K562 (cell line): ENCODE results near the gene PLPP4. TPM values are rescaled to one million over a fixed set of nuclear protein-coding genes. Genes with fewer than 3 reads are reported as not detected.

Experiments used
- ATAC-seq: fragments of 200-7000 bp; cut with Tn5 transposase; 3 replicates; pipeline ENCODE4 v1.9.1; 2020; ENCODE audit warnings: moderate library complexity
- BruUV-seq: library from RNA; stranded (reverse); fragments of 400-500 nt; replicated peaks from 2 replicates; lab custom pipeline; 2021; lab: Mats Ljungman, UMichigan
- CTCF ChIA-PET: fragments of 300-600 bp; formaldehyde crosslinking; extraction: SDS; loops from one replicate; lab custom pipeline; 2021; ENCODE audit warnings: low intra/inter-chr PET ratio; lab: Yijun Ruan, JAX
- POLR2A ChIA-PET: fragments of 300-600, 350-650 bp; sonication (Branson Sonifier 250); formaldehyde crosslinking; extraction: SDS; loops from one replicate; lab custom pipeline; 2021; ENCODE audit warnings: antibody characterized with exemption, inconsistent platforms; lab: Yijun Ruan, JAX
- DNase-seq, 4 experiments: peaks; one replicate each; pipeline versions ENCODE4 v3.0.0 to v3.0.0-alpha.2; 2011 to 2018; ENCODE audit warnings: low spot score in 3 of 4, mixed read lengths in 3 of 4; ENCODE audit errors: extremely low read depth in 1 of 4
- FAIRE-seq: peaks from 2 replicates; lab custom pipeline; 2011; peaks lifted over from hg19 to GRCh38; lab: Jason Lieb, UNC
- H2AFZ ChIP-seq: 2 replicates; pipeline ENCODE4 v1.6.0; 2011; ENCODE audit warnings: low read depth, low read length, control low read depth, inconsistent platforms
- H3K27ac ChIP-seq: fragments of 200-600 bp; 3 replicates; pipeline ENCODE4 v1.8.0; 2011; ENCODE audit warnings: low read depth, mild to moderate bottlenecking, control low read depth, inconsistent platforms, low read length, moderate library complexity, mixed read lengths; ENCODE audit errors: extremely low read depth
- H3K27me3 ChIP-seq, 2 experiments: fragments of 300-600 bp in 1 of 2; 2 replicates in 1 of 2; 3 replicates in 1 of 2; pipeline versions ENCODE4 v1.6.0 to v1.8.0; 2011; ENCODE audit warnings: inconsistent platforms in 2 of 2, low read length in 2 of 2, mild to moderate bottlenecking in 1 of 2, mixed read lengths in 1 of 2, moderate library complexity in 1 of 2; ENCODE audit not compliant: control insufficient read depth in 2 of 2, insufficient read depth in 2 of 2
- H3K36me3 ChIP-seq: fragments of 300-600 bp; 3 replicates; pipeline ENCODE4 v1.8.0; 2011; ENCODE audit warnings: mild to moderate bottlenecking, low read length, inconsistent platforms; ENCODE audit not compliant: control insufficient read depth, insufficient read depth
- H3K4me1 ChIP-seq, 2 experiments: fragments of 200-600 bp in 1 of 2; replicated peaks in 1 of 2; 2 replicates in 1 of 2; 3 replicates in 1 of 2; pipeline versions ENCODE4 v1.5.1 to v1.8.0; 2011; ENCODE audit warnings: inconsistent platforms in 2 of 2, low read length in 2 of 2, mild to moderate bottlenecking in 1 of 2, mixed read lengths in 1 of 2, moderate library complexity in 1 of 2; ENCODE audit not compliant: control insufficient read depth in 2 of 2, insufficient read depth in 2 of 2
- H3K4me2 ChIP-seq: 2 replicates; pipeline ENCODE4 v1.6.1; 2011; ENCODE audit warnings: low read length, control low read depth, inconsistent platforms, mixed read lengths; ENCODE audit not compliant: insufficient read depth
- H3K4me3 ChIP-seq: fragments of 200-600 bp; sonication (generic), shearing (Covaris generic); 2 replicates; pipeline ENCODE4 v1.5.1; 2016; ENCODE audit warnings: control low read depth, inconsistent platforms
- H3K79me2 ChIP-seq: fragments of 200-600 bp; 3 replicates; pipeline ENCODE4 v1.8.0; 2011; ENCODE audit warnings: low read length, inconsistent platforms; ENCODE audit not compliant: control insufficient read depth, insufficient read depth
- H3K9ac ChIP-seq, 2 experiments: 2 replicates each; pipeline versions ENCODE4 v1.6.0 to v1.6.1; 2011; ENCODE audit warnings: low read depth in 2 of 2, low read length in 2 of 2, control low read depth in 1 of 2, inconsistent platforms in 1 of 2, mild to moderate bottlenecking in 1 of 2, mixed read lengths in 1 of 2; ENCODE audit not compliant: insufficient read depth in 1 of 2
- H3K9me1 ChIP-seq: one replicate; pipeline ENCODE4 v1.6.0; 2011; ENCODE audit warnings: inconsistent platforms, mild to moderate bottlenecking, low read length, moderate library complexity; ENCODE audit not compliant: control insufficient read depth, insufficient read depth
- H3K9me3 ChIP-seq: replicated peaks from 2 replicates; pipeline ENCODE4 v1.5.1; 2011; ENCODE audit warnings: low read depth, low read length, inconsistent platforms; ENCODE audit not compliant: control insufficient read depth, insufficient read depth
- H4K20me1 ChIP-seq: replicated peaks from 2 replicates; pipeline ENCODE4 v1.6.1; 2011; ENCODE audit warnings: low read length, inconsistent platforms, mixed read lengths; ENCODE audit not compliant: control insufficient read depth, insufficient read depth
- CBFA2T2 ChIP-seq: fragments of 450-650 bp; conservative IDR thresholded peaks from 2 replicates; pipeline ENCODE4 v1.6.1; 2017; ENCODE audit warnings: mild to moderate bottlenecking
- CBFA2T3 ChIP-seq: fragments of 450-650 bp; IDR thresholded peaks from 2 replicates; pipeline ENCODE4 v1.6.1; 2017
- CTBP1 ChIP-seq: fragments of 450-650 bp; IDR thresholded peaks from 2 replicates; pipeline ENCODE4 v1.6.1; 2016; ENCODE audit warnings: borderline replicate concordance
- ESRRB ChIP-seq: fragments of 250-450 bp; sonication (Bioruptor Pico); IDR thresholded peaks from 2 replicates; pipeline ENCODE4 v1.5.0; 2020; ENCODE audit warnings: mild to moderate bottlenecking, moderate library complexity, borderline replicate concordance
- FUS ChIP-seq: fragments of 200-400 bp; formaldehyde crosslinking; optimal IDR thresholded peaks from 2 replicates; pipeline ENCODE3; 2017; ENCODE audit warnings: low read depth, low read length
- HLTF ChIP-seq: fragments of 450-650 bp; IDR thresholded peaks from 2 replicates; pipeline ENCODE4 v1.6.1; 2016
- MYBL2 ChIP-seq, 2 experiments: fragments of 450-650 bp in 1 of 2; sonication (generic) in 1 of 2; formaldehyde crosslinking in 1 of 2; IDR thresholded peaks; 2 replicates each; pipeline versions ENCODE4 v1.6.1 to v1.8.1; 2017 to 2022; ENCODE audit warnings: borderline replicate concordance in 1 of 2, inconsistent platforms in 1 of 2, low read depth in 1 of 2, mild to moderate bottlenecking in 1 of 2, missing genetic modification reagents in 1 of 2, moderate library complexity in 1 of 2
- TAL1 ChIP-seq: fragments of 450-650 bp; IDR thresholded peaks from 2 replicates; pipeline ENCODE4 v1.6.1; 2016; ENCODE audit warnings: mild to moderate bottlenecking
- TCF3 ChIP-seq: sonication (generic); formaldehyde crosslinking; IDR thresholded peaks from 2 replicates; pipeline ENCODE4 v1.4.0; 2020; ENCODE audit warnings: mild to moderate bottlenecking, missing genetic modification reagents
- TEAD4 ChIP-seq, 2 experiments: sonication (generic) in 1 of 2; formaldehyde crosslinking in 1 of 2; IDR thresholded peaks; 2 replicates each; pipeline versions ENCODE4 v1.6.1 to v1.8.0; 2012 to 2022; ENCODE audit warnings: borderline replicate concordance in 1 of 2, inconsistent platforms in 1 of 2, low read length in 1 of 2, mild to moderate bottlenecking in 1 of 2, missing genetic modification reagents in 1 of 2
- ZNF324 ChIP-seq: fragments of 250-450 bp; sonication (Bioruptor Pico); IDR thresholded peaks from 2 replicates; pipeline ENCODE4 v1.4.0; 2020; ENCODE audit warnings: mild to moderate bottlenecking
- ZNF75A ChIP-seq: fragments of 450-650 bp; formaldehyde crosslinking; IDR thresholded peaks from 2 replicates; pipeline ENCODE4 v1.4.0; 2020; ENCODE audit warnings: mild to moderate bottlenecking
- WGBS: fragments of 100-300 bp; shearing (Covaris generic); methylation state at CpG from one replicate; pipeline ENCODE4 v1.1.6; 2016; ENCODE audit warnings: low coverage, mixed read lengths; ENCODE audit not compliant: insufficient coverage; ENCODE audit errors: missing lambda C conversion rate; 5-methylcytosine and 5-hydroxymethylcytosine counted together
- in situ Hi-C: fragments of 300-500 bp; cut with MboI; formaldehyde crosslinking; loops from 4 replicates; pipeline ENCODE4 v1.15.0; 2018; ENCODE audit warnings: inconsistent platforms, mixed read lengths
- intact Hi-C: fragments of 100-400 bp; cut with micrococcal nuclease; formaldehyde crosslinking; loops from 2 replicates; pipeline ENCODE4 v1.14.2; 2022
- polyA plus RNA-seq, 8 experiments: library from polyadenylated mRNA; depleted of rRNA in 4 of 8; stranded (reverse) in 5 of 8; unstranded in 3 of 8; fragments of >200 nt; fragmentation: Nextera tagmentation in 2 of 8; fragmentation: Illumina TruSeq in 1 of 8; extraction: Ambion mirVana in 2 of 8; extraction: Trizol in 1 of 8; gene quantifications; 2 replicates each; pipeline versions ENCODE4 v1.2.1 to v1.2.3, GENCODE V29; 2011 to 2014; ENCODE audit warnings: inconsistent platforms in 1 of 8, missing spikeins in 1 of 8
- total RNA-seq, 7 experiments: library from RNA; depleted of rRNA in 6 of 7; stranded (reverse); fragments of >200 nt in 6 of 7; fragmentation: Illumina TruSeq in 2 of 7; extraction: Trizol in 2 of 7; gene quantifications; 2 replicates each; pipeline versions ENCODE4 v1.2.1 to v1.2.3, GENCODE V29; 2011 to 2021; ENCODE audit warnings: low replicate concordance in 1 of 7
- TF ChIP-seq, protein P1 (sequence below): fragments of 150-350 bp; conservative IDR thresholded peaks from 2 replicates; pipeline ENCODE4 v1.6.1; 2014; ENCODE audit warnings: low read length
- TF ChIP-seq, protein P2 (sequence below): fragments of 450-650 bp; formaldehyde crosslinking; IDR thresholded peaks from 2 replicates; pipeline ENCODE4 v1.4.0; 2020; ENCODE audit warnings: mild to moderate bottlenecking, moderate library complexity
- TF ChIP-seq, protein P3 (sequence below): fragments of 450-650 bp; IDR thresholded peaks from 2 replicates; pipeline ENCODE4 v1.6.1; 2017; ENCODE audit warnings: mild to moderate bottlenecking, moderate library complexity
- TF ChIP-seq, protein P4 (sequence below): sonication (generic); formaldehyde crosslinking; IDR thresholded peaks from 2 replicates; pipeline ENCODE4 v1.4.0; 2020; ENCODE audit warnings: mild to moderate bottlenecking, missing genetic modification reagents

The PLPP4 gene
- total and polyA plus RNA-seq, 9 of the 15 experiments (the other 6 are each of a cell fraction or from before 2014, with no cell fraction given) = 0.08 TPM; not detected in 8

DNA sequence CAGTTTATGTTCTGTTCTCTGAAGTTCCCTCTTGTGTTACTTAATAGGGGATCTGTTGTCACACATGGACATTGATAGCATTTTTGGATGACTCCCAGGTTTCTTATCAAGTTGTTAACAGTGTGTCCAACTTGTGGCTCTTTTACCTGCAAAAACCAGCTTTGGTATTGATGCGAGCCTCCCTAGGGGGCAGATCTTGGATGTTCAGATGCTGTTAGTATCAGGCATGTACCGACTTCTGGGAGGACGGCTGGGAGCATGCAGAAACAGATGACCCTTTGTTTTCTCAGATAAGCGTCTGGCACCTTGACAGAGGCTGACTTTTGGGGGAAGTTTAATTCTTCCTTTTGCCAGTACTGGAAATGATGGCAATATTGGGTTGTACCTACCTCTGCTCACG lies 2.2 kb downstream of the PLPP4 start:
- H3K27ac ChIP-seq = no peak overlapping the region
- in situ Hi-C loops (no loop called here), intact Hi-C loops (no loop called here)
- H3K9me3 ChIP-seq = no peaks in the 10 kb centered on the region
- no peak overlapping the region for H3K9ac ChIP-seq
- DNase-seq (peak; percentile 11 to 41 (median 28)), ATAC-seq (no peak), FAIRE-seq (no peak)
- WGBS = 0% methylated on average over 5 of the region's 5 CpGs
- no peaks in the 10 kb centered on the region for H3K36me3 ChIP-seq
- H3K9me1 ChIP-seq = no peaks in the 10 kb centered on the region
- no peak overlapping the region for H3K4me3 ChIP-seq
- H4K20me1 ChIP-seq = no peaks in the 10 kb centered on the region; the same call in 1 of the 2 replicates
- POLR2A ChIA-PET = no interaction called here
- BruUV-seq = no TSS peak
- H3K4me1 ChIP-seq = peaks cover 0 to 12% of the 10 kb centered on the region in 2 experiments; a peak in 3 of 5 replicates
- no peak overlapping the region for H3K4me2 ChIP-seq
- no peaks in the 10 kb centered on the region for H3K79me2 ChIP-seq
- H2AFZ ChIP-seq = no peak overlapping the region
- CTCF ChIA-PET = no interaction called here
- peaks cover 0 to 11% of the 10 kb centered on the region in 2 experiments; a peak in 2 of 5 replicates for H3K27me3 ChIP-seq
- TF ChIP-seq CBFA2T2 (peak; percentile 53), ZNF324 (CRISPR knock-in tag) (no peak), TEAD4 (IDR thresholded peaks at IDR 0.05; ENCODE audit: low read length) (peak; percentile 79), TEAD4 (CRISPR knock-in tag; IDR thresholded peaks at IDR 0.05; ENCODE audit: borderline replicate concordance) (no peak), ESRRB (no peak), FUS (no peak), TCF3 (CRISPR knock-in tag) (peak; percentile 48), CBFA2T3 (peak; percentile 67), TAL1 (peak; percentile 45; the same call in 1 of the 2 replicates), CTBP1 (peak; percentile 21; the same call in 1 of the 2 replicates), ZNF75A (CRISPR knock-in tag) (no peak), HLTF (no peak), MYBL2 (IDR thresholded peaks at IDR 0.05; ENCODE audit: low read depth) (no peak), MYBL2 (CRISPR knock-in tag; IDR thresholded peaks at IDR 0.05; ENCODE audit: borderline replicate concordance) (no peak)
- TF ChIP-seq, protein P1, sequence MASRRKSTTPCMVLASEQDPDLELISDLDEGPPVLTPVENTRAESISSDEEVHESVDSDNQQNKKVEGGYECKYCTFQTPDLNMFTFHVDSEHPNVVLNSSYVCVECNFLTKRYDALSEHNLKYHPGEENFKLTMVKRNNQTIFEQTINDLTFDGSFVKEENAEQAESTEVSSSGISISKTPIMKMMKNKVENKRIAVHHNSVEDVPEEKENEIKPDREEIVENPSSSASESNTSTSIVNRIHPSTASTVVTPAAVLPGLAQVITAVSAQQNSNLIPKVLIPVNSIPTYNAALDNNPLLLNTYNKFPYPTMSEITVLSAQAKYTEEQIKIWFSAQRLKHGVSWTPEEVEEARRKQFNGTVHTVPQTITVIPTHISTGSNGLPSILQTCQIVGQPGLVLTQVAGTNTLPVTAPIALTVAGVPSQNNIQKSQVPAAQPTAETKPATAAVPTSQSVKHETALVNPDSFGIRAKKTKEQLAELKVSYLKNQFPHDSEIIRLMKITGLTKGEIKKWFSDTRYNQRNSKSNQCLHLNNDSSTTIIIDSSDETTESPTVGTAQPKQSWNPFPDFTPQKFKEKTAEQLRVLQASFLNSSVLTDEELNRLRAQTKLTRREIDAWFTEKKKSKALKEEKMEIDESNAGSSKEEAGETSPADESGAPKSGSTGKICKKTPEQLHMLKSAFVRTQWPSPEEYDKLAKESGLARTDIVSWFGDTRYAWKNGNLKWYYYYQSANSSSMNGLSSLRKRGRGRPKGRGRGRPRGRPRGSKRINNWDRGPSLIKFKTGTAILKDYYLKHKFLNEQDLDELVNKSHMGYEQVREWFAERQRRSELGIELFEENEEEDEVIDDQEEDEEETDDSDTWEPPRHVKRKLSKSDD = no peak
- TF ChIP-seq, protein P2, sequence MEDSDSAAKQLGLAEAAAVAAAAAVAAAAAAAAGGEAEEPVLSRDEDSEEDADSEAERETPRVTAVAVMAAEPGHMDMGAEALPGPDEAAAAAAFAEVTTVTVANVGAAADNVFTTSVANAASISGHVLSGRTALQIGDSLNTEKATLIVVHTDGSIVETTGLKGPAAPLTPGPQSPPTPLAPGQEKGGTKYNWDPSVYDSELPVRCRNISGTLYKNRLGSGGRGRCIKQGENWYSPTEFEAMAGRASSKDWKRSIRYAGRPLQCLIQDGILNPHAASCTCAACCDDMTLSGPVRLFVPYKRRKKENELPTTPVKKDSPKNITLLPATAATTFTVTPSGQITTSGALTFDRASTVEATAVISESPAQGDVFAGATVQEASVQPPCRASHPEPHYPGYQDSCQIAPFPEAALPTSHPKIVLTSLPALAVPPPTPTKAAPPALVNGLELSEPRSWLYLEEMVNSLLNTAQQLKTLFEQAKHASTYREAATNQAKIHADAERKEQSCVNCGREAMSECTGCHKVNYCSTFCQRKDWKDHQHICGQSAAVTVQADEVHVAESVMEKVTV (CRISPR knock-in tag) = no peak
- TF ChIP-seq, protein P3, sequence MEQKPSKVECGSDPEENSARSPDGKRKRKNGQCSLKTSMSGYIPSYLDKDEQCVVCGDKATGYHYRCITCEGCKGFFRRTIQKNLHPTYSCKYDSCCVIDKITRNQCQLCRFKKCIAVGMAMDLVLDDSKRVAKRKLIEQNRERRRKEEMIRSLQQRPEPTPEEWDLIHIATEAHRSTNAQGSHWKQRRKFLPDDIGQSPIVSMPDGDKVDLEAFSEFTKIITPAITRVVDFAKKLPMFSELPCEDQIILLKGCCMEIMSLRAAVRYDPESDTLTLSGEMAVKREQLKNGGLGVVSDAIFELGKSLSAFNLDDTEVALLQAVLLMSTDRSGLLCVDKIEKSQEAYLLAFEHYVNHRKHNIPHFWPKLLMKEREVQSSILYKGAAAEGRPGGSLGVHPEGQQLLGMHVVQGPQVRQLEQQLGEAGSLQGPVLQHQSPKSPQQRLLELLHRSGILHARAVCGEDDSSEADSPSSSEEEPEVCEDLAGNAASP = no peak
- TF ChIP-seq, protein P4, sequence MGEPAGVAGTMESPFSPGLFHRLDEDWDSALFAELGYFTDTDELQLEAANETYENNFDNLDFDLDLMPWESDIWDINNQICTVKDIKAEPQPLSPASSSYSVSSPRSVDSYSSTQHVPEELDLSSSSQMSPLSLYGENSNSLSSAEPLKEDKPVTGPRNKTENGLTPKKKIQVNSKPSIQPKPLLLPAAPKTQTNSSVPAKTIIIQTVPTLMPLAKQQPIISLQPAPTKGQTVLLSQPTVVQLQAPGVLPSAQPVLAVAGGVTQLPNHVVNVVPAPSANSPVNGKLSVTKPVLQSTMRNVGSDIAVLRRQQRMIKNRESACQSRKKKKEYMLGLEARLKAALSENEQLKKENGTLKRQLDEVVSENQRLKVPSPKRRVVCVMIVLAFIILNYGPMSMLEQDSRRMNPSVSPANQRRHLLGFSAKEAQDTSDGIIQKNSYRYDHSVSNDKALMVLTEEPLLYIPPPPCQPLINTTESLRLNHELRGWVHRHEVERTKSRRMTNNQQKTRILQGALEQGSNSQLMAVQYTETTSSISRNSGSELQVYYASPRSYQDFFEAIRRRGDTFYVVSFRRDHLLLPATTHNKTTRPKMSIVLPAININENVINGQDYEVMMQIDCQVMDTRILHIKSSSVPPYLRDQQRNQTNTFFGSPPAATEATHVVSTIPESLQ (CRISPR knock-in tag) = no peak
